ENCODE results near the gene ELF3. TPM values are rescaled to one million over a fixed set of nuclear protein-coding genes. Genes with fewer than 3 reads are reported as not detected.

ELF3 gene
- total and polyA plus RNA-seq, 2 of the 13 experiments (the other 11 are each of a cell fraction or from before 2014, with no cell fraction given), result 11.5 to 55.1 TPM

DNA sequence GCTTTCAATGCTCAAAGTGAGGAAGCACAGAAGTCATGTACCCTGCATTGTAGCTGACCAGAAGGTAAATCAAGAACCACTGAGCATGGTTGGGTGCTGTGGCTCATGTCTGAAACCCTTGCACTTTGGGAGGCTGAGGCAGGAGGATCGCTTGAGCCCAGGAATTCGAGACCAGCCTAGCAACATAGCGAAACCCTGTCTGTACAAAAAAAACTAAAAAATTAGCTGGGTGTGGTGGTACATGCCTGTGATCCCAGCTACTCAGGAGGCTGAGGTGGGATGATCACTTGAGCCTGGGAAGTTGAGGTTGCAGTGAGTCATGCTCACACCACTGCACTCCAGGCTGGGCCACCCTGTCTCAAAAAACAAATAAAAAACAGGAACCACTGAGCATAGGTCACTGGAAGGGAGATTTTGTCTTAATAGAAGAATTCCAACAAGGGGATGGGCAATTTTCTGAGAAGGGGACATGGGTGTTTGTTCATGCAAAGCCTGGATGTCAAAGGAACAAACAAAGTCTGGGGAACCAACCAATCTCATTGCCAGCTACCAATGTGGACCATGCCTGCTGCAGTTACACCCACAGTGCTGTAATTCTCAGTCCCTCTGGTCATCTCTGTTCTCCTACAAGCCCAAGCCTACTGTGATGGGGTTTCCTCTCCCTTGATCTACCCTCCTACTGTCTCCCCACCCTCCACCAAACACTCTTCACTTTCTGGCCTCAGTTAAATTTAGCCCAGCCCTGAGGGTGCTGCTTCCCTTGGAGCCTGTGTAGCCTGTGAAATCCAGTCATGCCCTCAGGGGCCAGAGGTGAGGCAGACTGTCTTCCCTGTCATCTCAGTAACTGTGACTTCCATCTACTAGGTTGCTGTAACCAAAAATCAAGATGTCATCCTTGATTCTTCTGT lies 47.9 kb downstream of the ELF3 start (continued):
- TF ChIP-seq, protein P1, sequence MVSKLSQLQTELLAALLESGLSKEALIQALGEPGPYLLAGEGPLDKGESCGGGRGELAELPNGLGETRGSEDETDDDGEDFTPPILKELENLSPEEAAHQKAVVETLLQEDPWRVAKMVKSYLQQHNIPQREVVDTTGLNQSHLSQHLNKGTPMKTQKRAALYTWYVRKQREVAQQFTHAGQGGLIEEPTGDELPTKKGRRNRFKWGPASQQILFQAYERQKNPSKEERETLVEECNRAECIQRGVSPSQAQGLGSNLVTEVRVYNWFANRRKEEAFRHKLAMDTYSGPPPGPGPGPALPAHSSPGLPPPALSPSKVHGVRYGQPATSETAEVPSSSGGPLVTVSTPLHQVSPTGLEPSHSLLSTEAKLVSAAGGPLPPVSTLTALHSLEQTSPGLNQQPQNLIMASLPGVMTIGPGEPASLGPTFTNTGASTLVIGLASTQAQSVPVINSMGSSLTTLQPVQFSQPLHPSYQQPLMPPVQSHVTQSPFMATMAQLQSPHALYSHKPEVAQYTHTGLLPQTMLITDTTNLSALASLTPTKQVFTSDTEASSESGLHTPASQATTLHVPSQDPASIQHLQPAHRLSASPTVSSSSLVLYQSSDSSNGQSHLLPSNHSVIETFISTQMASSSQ (IDR thresholded peaks at IDR 0.05; ENCODE audit: low read depth), result no peak
- TF ChIP-seq, protein P1 (CRISPR knock-in tag; IDR thresholded peaks at IDR 0.05; ENCODE audit: borderline replicate concordance), result peak; percentile 36; the same call in 1 of the 2 replicates
- TF ChIP-seq CREB1 (IDR thresholded peaks at IDR 0.05) (no peak), CREB1 (CRISPR knock-in tag; IDR thresholded peaks at IDR 0.05) (peak; percentile 53; the same call in 1 of the 2 replicates), ZKSCAN8 (CRISPR knock-in tag; IDR thresholded peaks at IDR 0.05; ENCODE audit: borderline replicate concordance) (0 out of 2 replicates have a peak, but pooled peaks have one; percentile 15), E2F5 (CRISPR knock-in tag; conservative IDR thresholded peaks at IDR 0.05) (no peak), TFAP4 (IDR thresholded peaks at IDR 0.05; ENCODE audit: borderline replicate concordance, low read depth) (peak; percentile 23; the same call in 1 of the 2 replicates), ASH2L (IDR thresholded peaks at IDR 0.05; ENCODE audit: insufficient read length, low read depth, low read length) (peak; percentile 24), SP4 (CRISPR knock-in tag; IDR thresholded peaks at IDR 0.05) (peak; percentile 10; the same call in 1 of the 2 replicates), KLF9 (CRISPR knock-in tag; IDR thresholded peaks at IDR 0.05; ENCODE audit: low read depth) (no peak), ELF3 (CRISPR knock-in tag; IDR thresholded peaks at IDR 0.05) (peak; percentile 41; the same call in 1 of the 2 replicates), MEIS1 (CRISPR knock-in tag; IDR thresholded peaks at IDR 0.05; ENCODE audit: borderline replicate concordance) (peak; percentile 76; the same call in 1 of the 2 replicates), TBX2 (CRISPR knock-in tag; IDR thresholded peaks at IDR 0.05; ENCODE audit: borderline replicate concordance) (peak; percentile 60; the same call in 1 of the 2 replicates), ZNF460 (CRISPR knock-in tag; IDR thresholded peaks at IDR 0.05; ENCODE audit: borderline replicate concordance) (0 out of 2 replicates have a peak, but pooled peaks have one; percentile 57)
- TF ChIP-seq, protein P2, sequence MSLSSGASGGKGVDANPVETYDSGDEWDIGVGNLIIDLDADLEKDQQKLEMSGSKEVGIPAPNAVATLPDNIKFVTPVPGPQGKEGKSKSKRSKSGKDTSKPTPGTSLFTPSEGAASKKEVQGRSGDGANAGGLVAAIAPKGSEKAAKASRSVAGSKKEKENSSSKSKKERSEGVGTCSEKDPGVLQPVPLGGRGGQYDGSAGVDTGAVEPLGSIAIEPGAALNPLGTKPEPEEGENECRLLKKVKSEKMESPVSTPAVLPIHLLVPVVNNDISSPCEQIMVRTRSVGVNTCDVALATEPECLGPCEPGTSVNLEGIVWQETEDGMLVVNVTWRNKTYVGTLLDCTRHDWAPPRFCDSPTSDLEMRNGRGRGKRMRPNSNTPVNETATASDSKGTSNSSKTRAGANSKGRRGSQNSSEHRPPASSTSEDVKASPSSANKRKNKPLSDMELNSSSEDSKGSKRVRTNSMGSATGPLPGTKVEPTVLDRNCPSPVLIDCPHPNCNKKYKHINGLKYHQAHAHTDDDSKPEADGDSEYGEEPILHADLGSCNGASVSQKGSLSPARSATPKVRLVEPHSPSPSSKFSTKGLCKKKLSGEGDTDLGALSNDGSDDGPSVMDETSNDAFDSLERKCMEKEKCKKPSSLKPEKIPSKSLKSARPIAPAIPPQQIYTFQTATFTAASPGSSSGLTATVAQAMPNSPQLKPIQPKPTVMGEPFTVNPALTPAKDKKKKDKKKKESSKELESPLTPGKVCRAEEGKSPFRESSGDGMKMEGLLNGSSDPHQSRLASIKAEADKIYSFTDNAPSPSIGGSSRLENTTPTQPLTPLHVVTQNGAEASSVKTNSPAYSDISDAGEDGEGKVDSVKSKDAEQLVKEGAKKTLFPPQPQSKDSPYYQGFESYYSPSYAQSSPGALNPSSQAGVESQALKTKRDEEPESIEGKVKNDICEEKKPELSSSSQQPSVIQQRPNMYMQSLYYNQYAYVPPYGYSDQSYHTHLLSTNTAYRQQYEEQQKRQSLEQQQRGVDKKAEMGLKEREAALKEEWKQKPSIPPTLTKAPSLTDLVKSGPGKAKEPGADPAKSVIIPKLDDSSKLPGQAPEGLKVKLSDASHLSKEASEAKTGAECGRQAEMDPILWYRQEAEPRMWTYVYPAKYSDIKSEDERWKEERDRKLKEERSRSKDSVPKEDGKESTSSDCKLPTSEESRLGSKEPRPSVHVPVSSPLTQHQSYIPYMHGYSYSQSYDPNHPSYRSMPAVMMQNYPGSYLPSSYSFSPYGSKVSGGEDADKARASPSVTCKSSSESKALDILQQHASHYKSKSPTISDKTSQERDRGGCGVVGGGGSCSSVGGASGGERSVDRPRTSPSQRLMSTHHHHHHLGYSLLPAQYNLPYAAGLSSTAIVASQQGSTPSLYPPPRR (CRISPR knock-in tag; IDR thresholded peaks at IDR 0.05; ENCODE audit: borderline replicate concordance), result peak; percentile 36; the same call in 1 of the 2 replicates
